Caco-2 (cell line): ENCODE results near the gene LMX1A. TPM values are rescaled to one million over a fixed set of nuclear protein-coding genes. Genes with fewer than 3 reads are reported as not detected.

Experiments used
- BruUV-seq: library from RNA; stranded (reverse); fragments of 400-500 nt; replicated peaks from 2 replicates; lab custom pipeline; 2021; lab: Mats Ljungman, UMichigan
- CTCF ChIA-PET: fragments of 300-600 bp; sonication (Branson Sonifier 250); formaldehyde crosslinking; loops from one replicate; lab custom pipeline; 2022; ENCODE audit warnings: antibody characterized with exemption; lab: Charles Lee
- POLR2A ChIA-PET: fragments of 300-600 bp; sonication (Branson Sonifier 250); formaldehyde crosslinking; loops from one replicate; lab custom pipeline; 2022; ENCODE audit warnings: antibody characterized with exemption; lab: Charles Lee
- DNase-seq, 2 experiments: peaks; one replicate each; pipeline versions ENCODE4 v3.0.0 to v3.0.0-alpha.2; 2020 to 2022
- H3K27me3 ChIP-seq: replicated peaks from 2 replicates; pipeline ENCODE4 v1.6.0; 2011; ENCODE audit warnings: low read length; ENCODE audit not compliant: control insufficient read depth, insufficient read depth
- H3K36me3 ChIP-seq: 2 replicates; pipeline ENCODE4 v1.5.1; 2011; ENCODE audit warnings: low read length; ENCODE audit not compliant: control insufficient read depth, insufficient read depth
- H3K4me1 ChIP-seq: fragments of 250-450 bp; sonication (Bioruptor Pico); 2 replicates; pipeline ENCODE4 v1.5.1; 2020; ENCODE audit warnings: mild to moderate bottlenecking
- H3K4me3 ChIP-seq: 2 replicates; pipeline ENCODE4 v1.5.1; 2011; ENCODE audit warnings: low read depth, mild to moderate bottlenecking, control low read depth, low read length
- H3K9me3 ChIP-seq: fragments of 250-450 bp; sonication (Bioruptor Pico); 2 replicates; pipeline ENCODE4 v1.5.1; 2020; ENCODE audit warnings: mild to moderate bottlenecking, moderate library complexity
- H3K27ac Mint-ChIP-seq: one replicate; pipeline ENCODE4 v1.8.0; 2022; ENCODE audit warnings: mixed read lengths; ENCODE audit not compliant: unreplicated experiment
- H3K27me3 Mint-ChIP-seq: one replicate; pipeline ENCODE4 v1.8.0; 2022; ENCODE audit warnings: mixed read lengths; ENCODE audit not compliant: insufficient read depth, unreplicated experiment
- H3K36me3 Mint-ChIP-seq: one replicate; pipeline ENCODE4 v1.8.0; 2022; ENCODE audit warnings: mild to moderate bottlenecking, mixed read lengths; ENCODE audit not compliant: insufficient read depth, unreplicated experiment
- H3K4me1 Mint-ChIP-seq: one replicate; pipeline ENCODE4 v1.8.0; 2022; ENCODE audit warnings: low read depth, mixed read lengths; ENCODE audit not compliant: unreplicated experiment
- H3K4me3 Mint-ChIP-seq: one replicate; pipeline ENCODE4 v1.8.0; 2022; ENCODE audit warnings: mild to moderate bottlenecking, moderate library complexity, mixed read lengths; ENCODE audit not compliant: unreplicated experiment
- H3K9me3 Mint-ChIP-seq: one replicate; pipeline ENCODE4 v1.8.0; 2022; ENCODE audit warnings: mixed read lengths; ENCODE audit not compliant: unreplicated experiment
- CTCF ChIP-seq, 2 experiments: fragments of 200-600 bp in 1 of 2; IDR thresholded peaks; 1 replicate in 1 of 2; 2 replicates in 1 of 2; pipeline versions ENCODE4 v1.5.1 to v1.8.0; 2011 to 2022; ENCODE audit warnings: antibody characterized with exemption in 1 of 2, control low read depth in 1 of 2, inconsistent platforms in 1 of 2, low read depth in 1 of 2, low read length in 1 of 2, mild to moderate bottlenecking in 1 of 2, moderate library complexity in 1 of 2; ENCODE audit not compliant: insufficient read depth in 1 of 2, severe bottlenecking in 1 of 2, unreplicated experiment in 1 of 2
- intact Hi-C: fragments of 100-400 bp; cut with micrococcal nuclease; formaldehyde crosslinking; loops from one replicate; pipeline ENCODE4 v1.10.0; 2022; ENCODE audit not compliant: unreplicated experiment
- total RNA-seq: library from RNA; stranded (reverse); gene quantifications from 2 replicates; pipeline ENCODE4 v1.2.3, GENCODE V29; 2022

Gene LMX1A
- total RNA-seq, 1 experiment from 2014 or later: not detected

- Histone ChIP-seq H3K4me1 (no peaks in the 10 kb centered on the region), H3K9me3 (no peaks in the 10 kb centered on the region), H3K4me3 (no peak overlapping the region), H3K36me3 (no peaks in the 10 kb centered on the region), H3K27me3 (no peaks in the 10 kb centered on the region)
- BruUV-seq: no TSS peak
- ChIA-PET CTCF (no interaction called here), POLR2A (no interaction called here)
- Mint-ChIP-seq H3K27ac (no peak overlapping the region), H3K36me3 (no peaks in the 10 kb centered on the region), H3K4me3 (no peak overlapping the region), H3K4me1 (no peaks in the 10 kb centered on the region), H3K27me3 (peaks cover 12% of the 10 kb centered on the region), H3K9me3 (no peaks in the 10 kb centered on the region)
- no peak for TF ChIP-seq CTCF (IDR thresholded peaks at IDR 0.05; ENCODE audit: insufficient read depth in 1 of 2, low read depth in 1 of 2, low read length in 1 of 2, severe bottlenecking in 1 of 2, unreplicated experiment in 1 of 2)
- DNase-seq: no peak
- intact Hi-C loops: no loop called here
Observed at GRCh38 chr1:165191087-165191486, 165.4 kb downstream of the LMX1A start.

GRCh38 chr1:165189913-165190312 lies 166.6 kb downstream of the LMX1A start:
- POLR2A ChIA-PET: no interaction called here

GRCh38 chr1:165189011-165189410 lies 167.5 kb downstream of the LMX1A start:
- no peak for DNase-seq
- Mint-ChIP-seq H3K36me3 (no peaks in the 10 kb centered on the region), H3K4me1 (no peaks in the 10 kb centered on the region), H3K9me3 (no peaks in the 10 kb centered on the region), H3K27me3 (peaks cover 13% of the 10 kb centered on the region), H3K4me3 (no peak overlapping the region), H3K27ac (no peak overlapping the region)
- ChIA-PET CTCF (no interaction called here), POLR2A (no interaction called here)
- H3K36me3 ChIP-seq: no peaks in the 10 kb centered on the region
- no TSS peak for BruUV-seq
- H3K9me3 ChIP-seq: no peaks in the 10 kb centered on the region
- no peak overlapping the region for H3K4me3 ChIP-seq
- no peak for TF ChIP-seq CTCF (IDR thresholded peaks at IDR 0.05; ENCODE audit: insufficient read depth in 1 of 2, low read depth in 1 of 2, low read length in 1 of 2, severe bottlenecking in 1 of 2, unreplicated experiment in 1 of 2)
- intact Hi-C loops: no loop called here
- H3K27me3 ChIP-seq: no peaks in the 10 kb centered on the region
- H3K4me1 ChIP-seq: no peaks in the 10 kb centered on the region

More at GRCh38 chr1:165189913-165190312, 166.6 kb downstream of the LMX1A start:
- Histone ChIP-seq H3K9me3 (no peaks in the 10 kb centered on the region), H3K36me3 (no peaks in the 10 kb centered on the region), H3K4me1 (no peaks in the 10 kb centered on the region), H3K4me3 (no peak overlapping the region), H3K27me3 (no peaks in the 10 kb centered on the region)
- TF ChIP-seq CTCF (IDR thresholded peaks at IDR 0.05; ENCODE audit: insufficient read depth in 1 of 2, low read depth in 1 of 2, low read length in 1 of 2, severe bottlenecking in 1 of 2, unreplicated experiment in 1 of 2): no peak
- Mint-ChIP-seq H3K9me3 (no peaks in the 10 kb centered on the region), H3K36me3 (no peaks in the 10 kb centered on the region), H3K4me1 (no peaks in the 10 kb centered on the region), H3K27ac (no peak overlapping the region), H3K4me3 (no peak overlapping the region), H3K27me3 (peaks cover 15% of the 10 kb centered on the region)
- no peak for DNase-seq
- intact Hi-C loops: no loop called here
- BruUV-seq: no TSS peak
- CTCF ChIA-PET: no interaction called here
